ENCODE measurements around the gene POLK. TPM values are rescaled to one million over a fixed set of nuclear protein-coding genes. Genes with fewer than 3 reads are reported as not detected.
"Not testable (repeated sequence)": the region's sequence is repeated elsewhere in the genome, so short reads cannot be mapped to it uniquely, and the experiment has no call there.

The POLK gene
- total and polyA plus RNA-seq, 2 of the 13 experiments (the other 11 are each of a cell fraction or from before 2014, with no cell fraction given) = 8.6 to 11.7 TPM

GRCh38 chr5:75571547-75571946 is 59.9 kb downstream of the POLK start (continued):
- no peak for TF ChIP-seq SMYD3 (CRISPR knock-in tag; IDR thresholded peaks at IDR 0.05)

GRCh38 chr5:75574791-75575190 is 63.1 kb downstream of the POLK start:
- no peak overlapping the region for H2AFZ ChIP-seq (ENCODE audit: low read length)
- no peaks in the 10 kb centered on the region for H3K27me3 ChIP-seq (ENCODE audit: control insufficient read depth in 1 of 2, insufficient read depth in 2 of 2, low read length in 2 of 2)
- DNase-seq (ENCODE audit: low spot score) = no peak
- TF ChIP-seq PHF8 (CRISPR knock-in tag; IDR thresholded peaks at IDR 0.05) = no peak
- TF ChIP-seq IKZF4 (CRISPR knock-in tag; IDR thresholded peaks at IDR 0.05; ENCODE audit: borderline replicate concordance, low read depth, not compliant biosample characterization) = no peak
- TF ChIP-seq ZNF10 (CRISPR knock-in tag; IDR thresholded peaks at IDR 0.05; ENCODE audit: borderline replicate concordance, low read depth) = no peak
- TF ChIP-seq NR3C1 (CRISPR knock-in tag; IDR thresholded peaks at IDR 0.05) = no peak
- no peak for TF ChIP-seq ATF4 (CRISPR knock-in tag; IDR thresholded peaks at IDR 0.05)
- no peak for TF ChIP-seq SRSF1 (optimal IDR thresholded peaks at IDR 0.05; ENCODE audit: low read depth, low read length)
- no peaks in the 10 kb centered on the region for H3K4me1 ChIP-seq (ENCODE audit: insufficient read depth, low read length)
- no peak overlapping the region for H3K9ac ChIP-seq (ENCODE audit: insufficient read depth, low read depth, low read length)
- no TSS peak for BruUV-seq (replicated peaks)
- 95% methylated on average over 3 of the region's 3 CpGs for WGBS (ENCODE audit: low lambda C conversion rate)
- ChIA-PET CTCF (ENCODE audit: low intra/inter-chr PET ratio, low total read pairs) (no interaction called here), POLR2A (no interaction called here)
- FAIRE-seq = no peak
- no peaks in the 10 kb centered on the region for H3K9me3 ChIP-seq (ENCODE audit: low read length)
- intact Hi-C loops (cut with micrococcal nuclease; ENCODE audit: unreplicated experiment) (no loop called here), in situ Hi-C loops (cut with HindIII; ENCODE audit: extremely low pct_ligation_motif_present, low pct_unique_long_range_greater_than_20kb) (no loop called here)
- H3K36me3 ChIP-seq (replicated peaks in 1 of 2; ENCODE audit: control insufficient read depth in 1 of 2, insufficient read depth in 2 of 2, low read length in 2 of 2) = peaks cover 0 to 13% of the 10 kb centered on the region in 2 experiments; a peak in 3 of 5 replicates
- H3K4me3 ChIP-seq (replicated peaks in 1 of 3; ENCODE audit: insufficient read depth in 1 of 3, low read depth in 2 of 3, low read length in 3 of 3) = no peak overlapping the region
- no peak overlapping the region for H3K4me2 ChIP-seq (ENCODE audit: low read depth, low read length)
- no peaks in the 10 kb centered on the region for H3K79me2 ChIP-seq (ENCODE audit: insufficient read depth, low read length)
- no peaks in the 10 kb centered on the region for H4K20me1 ChIP-seq (ENCODE audit: insufficient read depth, low read length)
- ATAC-seq = no peak
- H3K27ac ChIP-seq (ENCODE audit: extremely low read length, insufficient read depth, low read length) = no peak overlapping the region

- intact Hi-C loops (cut with micrococcal nuclease; ENCODE audit: unreplicated experiment); CTCF ChIA-PET (ENCODE audit: low intra/inter-chr PET ratio, low total read pairs); POLR2A ChIA-PET; H3K4me2 ChIP-seq (ENCODE audit: low read depth, low read length); ATAC-seq; H3K4me3 ChIP-seq (replicated peaks in 1 of 3; ENCODE audit: insufficient read depth in 1 of 3, low read depth in 2 of 3, low read length in 3 of 3); H3K27ac ChIP-seq (ENCODE audit: extremely low read length, insufficient read depth, low read length); FAIRE-seq; H4K20me1 ChIP-seq (ENCODE audit: insufficient read depth, low read length); H3K9me3 ChIP-seq (ENCODE audit: low read length); H2AFZ ChIP-seq (ENCODE audit: low read length); H3K4me1 ChIP-seq (ENCODE audit: insufficient read depth, low read length); H3K27me3 ChIP-seq (ENCODE audit: control insufficient read depth in 1 of 2, insufficient read depth in 2 of 2, low read length in 2 of 2); H3K9ac ChIP-seq (ENCODE audit: insufficient read depth, low read depth, low read length); H3K79me2 ChIP-seq (ENCODE audit: insufficient read depth, low read length); in situ Hi-C loops (cut with HindIII; ENCODE audit: extremely low pct_ligation_motif_present, low pct_unique_long_range_greater_than_20kb); DNase-seq (ENCODE audit: low spot score); BruUV-seq (replicated peaks): not testable (repeated sequence)
- 96% methylated on average over 8 of the region's 8 CpGs for WGBS (ENCODE audit: low lambda C conversion rate)
- H3K36me3 ChIP-seq (replicated peaks in 1 of 2; ENCODE audit: control insufficient read depth in 1 of 2, insufficient read depth in 2 of 2, low read length in 2 of 2) = peaks cover 0 to 11% of the 10 kb centered on the region in 2 experiments; a peak in 3 of 5 replicates
These were observed 66.6 kb downstream of the POLK start for GRCh38 chr5:75578280-75578679.
